IMR-90 (cell line): Measurements from ENCODE around the gene KRIT1. TPM values are rescaled to one million over a fixed set of nuclear protein-coding genes. Genes with fewer than 3 reads are reported as not detected.

Experiments used
- ATAC-seq: fragments of 200-7000 bp; cut with Tn5 transposase; 2 replicates; pipeline ENCODE4 v1.9.1; 2020; ENCODE audit warnings: low read depth, mild to moderate bottlenecking, moderate library complexity
- BruUV-seq: library from RNA; stranded (reverse); fragments of 400-500 nt; replicated peaks from 2 replicates; lab custom pipeline; 2021; lab: Mats Ljungman, UMichigan
- CTCF ChIA-PET: fragments of 300-600 bp; formaldehyde crosslinking; extraction: SDS; loops from one replicate; lab custom pipeline; 2021; ENCODE audit warnings: antibody characterized with exemption; lab: Yijun Ruan, JAX
- POLR2A ChIA-PET: fragments of 300-600 bp; sonication (Branson Sonifier 250); formaldehyde crosslinking; loops from one replicate; lab custom pipeline; 2022; ENCODE audit warnings: antibody characterized with exemption; ENCODE audit not compliant: unreplicated experiment; lab: Charles Lee
- DNase-seq: peaks from one replicate; pipeline ENCODE4 v3.0.0; 2013
- H2AFZ ChIP-seq: replicated peaks from 2 replicates; pipeline ENCODE3; 2013; ENCODE audit warnings: low read length, mild to moderate bottlenecking; ENCODE audit not compliant: poor library complexity
- H2AK5ac ChIP-seq: 2 replicates; pipeline ENCODE4 v1.6.1; 2013; ENCODE audit warnings: low read depth, low read length, inconsistent platforms
- H2AK9ac ChIP-seq: replicated peaks from 2 replicates; pipeline ENCODE3; 2013; ENCODE audit warnings: mild to moderate bottlenecking, low read depth, low read length, moderate library complexity; ENCODE audit not compliant: poor library complexity
- H2BK120ac ChIP-seq: 2 replicates; pipeline ENCODE4 v1.6.1; 2013; ENCODE audit warnings: low read depth, low read length, inconsistent platforms
- H2BK15ac ChIP-seq: 3 replicates; pipeline ENCODE4 v1.6.1; 2013; ENCODE audit warnings: low read depth, low read length, inconsistent platforms
- H2BK20ac ChIP-seq: 2 replicates; pipeline ENCODE4 v1.6.1; 2013; ENCODE audit warnings: low read depth, mild to moderate bottlenecking, inconsistent platforms, low read length, moderate library complexity
- H2BK5ac ChIP-seq: 2 replicates; pipeline ENCODE4 v1.6.1; 2013; ENCODE audit warnings: mild to moderate bottlenecking, low read depth, low read length, inconsistent platforms; ENCODE audit not compliant: poor library complexity, severe bottlenecking
- H3K14ac ChIP-seq: replicated peaks from 2 replicates; pipeline ENCODE4 v1.6.1; 2013; ENCODE audit warnings: low read depth, low read length, inconsistent platforms
- H3K18ac ChIP-seq: 2 replicates; pipeline ENCODE4 v1.6.1; 2013; ENCODE audit warnings: low read depth, low read length, control low read depth
- H3K23ac ChIP-seq: 2 replicates; pipeline ENCODE4 v1.6.1; 2013; ENCODE audit warnings: low read depth, low read length, inconsistent platforms
- H3K27ac ChIP-seq: 2 replicates; pipeline ENCODE4 v1.5.1; 2013; ENCODE audit warnings: mild to moderate bottlenecking, control low read depth, low read length; ENCODE audit not compliant: insufficient read depth
- H3K27me3 ChIP-seq: 2 replicates; pipeline ENCODE4 v1.6.1; 2013; ENCODE audit warnings: low read length; ENCODE audit not compliant: control insufficient read depth, insufficient read depth
- H3K36me3 ChIP-seq: 2 replicates; pipeline ENCODE4 v1.6.1; 2013; ENCODE audit warnings: low read length, mixed read lengths; ENCODE audit not compliant: control insufficient read depth, insufficient read depth
- H3K4ac ChIP-seq: 2 replicates; pipeline ENCODE4 v1.6.1; 2013; ENCODE audit warnings: low read depth, low read length, inconsistent platforms
- H3K4me1 ChIP-seq: 2 replicates; pipeline ENCODE4 v1.6.1; 2013; ENCODE audit warnings: low read length, mixed read lengths; ENCODE audit not compliant: control insufficient read depth, insufficient read depth
- H3K4me2 ChIP-seq: 2 replicates; pipeline ENCODE4 v1.6.1; 2013; ENCODE audit warnings: low read depth, mild to moderate bottlenecking, control low read depth, low read length, moderate library complexity
- H3K4me3 ChIP-seq: 2 replicates; pipeline ENCODE4 v1.5.1; 2013; ENCODE audit warnings: low read depth, mild to moderate bottlenecking, control low read depth, low read length, moderate library complexity; ENCODE audit not compliant: insufficient read depth
- H3K56ac ChIP-seq: 2 replicates; pipeline ENCODE4 v1.6.1; 2013; ENCODE audit warnings: low read length, inconsistent platforms; ENCODE audit not compliant: insufficient read depth; ENCODE audit errors: extremely low read depth
- H3K79me1 ChIP-seq, 2 experiments: 2 replicates each; pipeline ENCODE4 v1.6.1; 2013; ENCODE audit warnings: low read length in 2 of 2, inconsistent platforms in 1 of 2, low read depth in 1 of 2
- H3K9ac ChIP-seq: 2 replicates; pipeline ENCODE4 v1.6.1; 2013; ENCODE audit warnings: low read depth, low read length, control low read depth
- H3K9me1 ChIP-seq: 2 replicates; pipeline ENCODE4 v1.6.1; 2013; ENCODE audit warnings: low read length, inconsistent platforms; ENCODE audit not compliant: insufficient read depth
- H3K9me3 ChIP-seq: 2 replicates; pipeline ENCODE4 v1.6.1; 2013; ENCODE audit warnings: low read length; ENCODE audit not compliant: control insufficient read depth, insufficient read depth
- H4K20me1 ChIP-seq: 2 replicates; pipeline ENCODE4 v1.6.1; 2013; ENCODE audit warnings: low read length, inconsistent platforms; ENCODE audit not compliant: insufficient read depth
- H4K5ac ChIP-seq: 2 replicates; pipeline ENCODE4 v1.6.1; 2013; ENCODE audit warnings: mild to moderate bottlenecking, low read depth, low read length, control low read depth
- H4K8ac ChIP-seq, 2 experiments: 2 replicates each; pipeline ENCODE4 v1.6.1; 2013; ENCODE audit warnings: low read depth in 2 of 2, low read length in 2 of 2, control low read depth in 1 of 2, inconsistent platforms in 1 of 2
- H4K91ac ChIP-seq: 2 replicates; pipeline ENCODE4 v1.6.1; 2013; ENCODE audit warnings: low read depth, low read length, inconsistent platforms; ENCODE audit not compliant: insufficient read depth
- BHLHE40 ChIP-seq: fragments of 150-350 bp; IDR thresholded peaks from 2 replicates; pipeline ENCODE4 v1.6.1; 2016; ENCODE audit warnings: mild to moderate bottlenecking, low read depth, low read length
- CTCF ChIP-seq: conservative IDR thresholded peaks from 2 replicates; pipeline ENCODE4 v1.5.1; 2012; ENCODE audit warnings: mild to moderate bottlenecking, low read depth, low read length, improper control_type of control experiment
- RAD21 ChIP-seq: IDR thresholded peaks from 2 replicates; pipeline ENCODE4 v1.6.1; 2012; ENCODE audit warnings: low read length, improper control_type of control experiment
- RCOR1 ChIP-seq: IDR thresholded peaks from 2 replicates; pipeline ENCODE4 v1.6.1; 2012; ENCODE audit warnings: mild to moderate bottlenecking, low read length, improper control_type of control experiment; ENCODE audit not compliant: insufficient replicate concordance
- SMC3 ChIP-seq: fragments of 150-350 bp; IDR thresholded peaks from 2 replicates; pipeline ENCODE4 v1.6.1; 2016; ENCODE audit warnings: low read depth, mild to moderate bottlenecking, antibody characterized with exemption, low read length, moderate library complexity
- WGBS, 2 experiments: methylation state at CpG; one replicate each; pipeline versions ENCODE4 v1.1.5 to v1.1.7; 2013; ENCODE audit warnings: missing lambda C conversion rate in 2 of 2; ENCODE audit not compliant: insufficient read length in 1 of 2; ENCODE audit errors: extremely low coverage in 2 of 2; 5-methylcytosine and 5-hydroxymethylcytosine counted together
- dilution Hi-C: fragments of 300-500 bp; cut with HindIII; formaldehyde crosslinking; loops from one replicate; pipeline ENCODE4 v1.14.3; 2018; ENCODE audit warnings: low sequenced_read_pairs; ENCODE audit not compliant: unreplicated experiment
- in situ Hi-C: fragments of 300-500 bp; cut with MboI; formaldehyde crosslinking; loops from 3 replicates; pipeline ENCODE4 v1.14.3; 2019; ENCODE audit warnings: low sequenced_read_pairs, inconsistent platforms, mixed read lengths
- intact Hi-C: fragments of 100-400 bp; cut with micrococcal nuclease; formaldehyde crosslinking; loops from 2 replicates; pipeline ENCODE4 v1.10.0; 2022
- polyA plus RNA-seq, 3 experiments: library from polyadenylated mRNA; depleted of rRNA; stranded (reverse); fragments of >200 nt; gene quantifications; 2 replicates each; pipeline ENCODE4 v1.2.3, GENCODE V29; 2012; ENCODE audit warnings: low replicate concordance in 1 of 3
- total RNA-seq: library from RNA; depleted of rRNA; stranded (reverse); fragments of >200 nt; gene quantifications from 2 replicates; pipeline ENCODE4 v1.2.3, GENCODE V29; 2012

KRIT1 gene
- total and polyA plus RNA-seq, 2 of the 4 experiments (the other 2 are of a cell fraction): 22.9 to 38.2 TPM

- H4K5ac ChIP-seq: peak within 1 kb of the TSS; percentile 82
- H3K56ac ChIP-seq: peak within 1 kb of the TSS; percentile 37; the same call in 1 of the 2 replicates
- H2BK120ac ChIP-seq: peak within 1 kb of the TSS; percentile 66; the same call in 1 of the 2 replicates
- in situ Hi-C loops: no loop called here
- 0 out of 2 replicates have a peak within 1 kb of the TSS, but pooled peaks have one; percentile 3 for H3K27ac ChIP-seq
- no peak within 1 kb of the TSS for H2BK15ac ChIP-seq
- H3K36me3 ChIP-seq: no peaks in the 10 kb centered on the region
- no TSS peak for BruUV-seq
- ATAC-seq (peak; percentile 99), DNase-seq (peak; percentile 73)
- peak within 1 kb of the TSS; percentile 22; the same call in 1 of the 2 replicates for H3K14ac ChIP-seq
- H3K9me1 ChIP-seq: no peaks in the 10 kb centered on the region
- TF ChIP-seq CTCF: peak; percentile 90
- TF ChIP-seq RAD21: peak; percentile 54
- peak; percentile 47 for TF ChIP-seq SMC3
- TF ChIP-seq RCOR1: no peak
- TF ChIP-seq BHLHE40: no peak
- no peak within 1 kb of the TSS for H2AK5ac ChIP-seq
- H4K8ac ChIP-seq: peak within 1 kb of the TSS; percentile 78 to 93
- POLR2A ChIA-PET: no interaction called here
- 0 out of 2 replicates have a peak within 1 kb of the TSS, but pooled peaks have one; percentile 16 for H3K18ac ChIP-seq
- intact Hi-C loops: loop anchor here (2.0 kb wide), 1 partner anchor 268 kb away; the partner anchor contains the start of gene GATAD1
- H3K4me3 ChIP-seq: peak within 1 kb of the TSS; percentile 35
- H2BK20ac ChIP-seq: no peak within 1 kb of the TSS
- CTCF ChIA-PET: interaction anchor here (0.6 to 1.5 kb wide), 7 partner anchors 15 to 77 kb away, joined by 3 to 7 read pairs (median 4); no protein-coding TSS in a partner anchor
- H3K23ac ChIP-seq: peak within 1 kb of the TSS; percentile 48; the same call in 1 of the 2 replicates
- H3K27me3 ChIP-seq: no peaks in the 10 kb centered on the region
- peaks cover 4% of the 10 kb centered on the region; the same call in 1 of the 2 replicates for H3K4me1 ChIP-seq
- H2AFZ ChIP-seq: peak within 1 kb of the TSS; percentile 95
- dilution Hi-C loops: no loop called here
- no peaks in the 10 kb centered on the region for H4K20me1 ChIP-seq
- no peaks in the 10 kb centered on the region for H3K79me1 ChIP-seq
- peak within 1 kb of the TSS; percentile 58 for H4K91ac ChIP-seq
- H3K9me3 ChIP-seq: no peaks in the 10 kb centered on the region
- H3K4ac ChIP-seq: peak within 1 kb of the TSS; percentile 73; the same call in 1 of the 2 replicates
- peak within 1 kb of the TSS; percentile 57 for H2AK9ac ChIP-seq
- 5% methylated on average over 16 of the region's 60 CpGs; no CpG with 5 or more reads in 1 of the 2 experiments for WGBS, 2 experiments
- peak within 1 kb of the TSS; percentile 32 for H3K9ac ChIP-seq
- H2BK5ac ChIP-seq: no peak within 1 kb of the TSS
- H3K4me2 ChIP-seq: peak within 1 kb of the TSS; percentile 56
Observed at GRCh38 chr7:92178928-92179924, 66.5 kb downstream of the KRIT1 start, which contains the start of gene LRRD1. TSS of gene LRRD1 (minus strand) at chr7:92179142. CDS start at chr7:92165202, 13,940 bp downstream.
